Measurements from ENCODE around the gene VAMP4.

DNA sequence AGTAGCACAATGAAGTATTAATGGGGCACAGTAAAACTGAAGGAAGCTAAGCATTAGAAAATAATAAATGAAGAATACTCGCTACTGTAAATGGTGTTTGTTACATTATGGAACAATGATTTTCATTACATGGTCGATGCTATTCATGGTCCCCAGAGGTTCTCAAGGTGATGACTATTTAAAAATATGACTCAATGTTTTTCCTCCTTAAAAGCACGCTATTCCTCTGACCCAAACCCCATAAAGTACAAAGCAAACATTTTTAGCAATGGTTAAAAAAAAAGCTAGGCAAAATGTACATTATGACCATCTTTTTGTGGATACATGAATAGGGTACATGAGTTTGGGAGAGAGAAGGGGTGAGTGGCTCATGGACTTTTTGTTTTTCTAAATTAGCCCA is 34.3 kb downstream of the VAMP4 start:
- TF ChIP-seq ARNT (IDR thresholded peaks at IDR 0.05) (no peak), PKNOX1 (IDR thresholded peaks at IDR 0.05) (no peak), TARDBP (IDR thresholded peaks at IDR 0.05) (no peak), CTBP1 (IDR thresholded peaks at IDR 0.05; ENCODE audit: borderline replicate concordance) (no peak), SP1 (IDR thresholded peaks at IDR 0.05) (no peak), FOXM1 (IDR thresholded peaks at IDR 0.05; ENCODE audit: borderline replicate concordance) (no peak), FOXK2 (IDR thresholded peaks at IDR 0.05) (no peak), BHLHE40 (IDR thresholded peaks at IDR 0.05; ENCODE audit: borderline replicate concordance) (no peak), LEF1 (IDR thresholded peaks at IDR 0.05; ENCODE audit: borderline replicate concordance) (no peak), SUZ12 (IDR thresholded peaks at IDR 0.05) (no peak)
